Progenitor cell of endocrine pancreas (in vitro differentiated cells): Measurements from ENCODE around the gene TIAM2. TPM values are rescaled to one million over a fixed set of nuclear protein-coding genes. Genes with fewer than 3 reads are reported as not detected.

Source experiments
- DNase-seq: peaks from one replicate; pipeline ENCODE4 v3.0.0; 2021; ENCODE audit warnings: low spot score; ENCODE audit not compliant: unreplicated experiment
- H3K27ac Mint-ChIP-seq: 2 replicates; pipeline ENCODE4 v1.8.0; 2021; ENCODE audit warnings: mild to moderate bottlenecking, moderate library complexity, mixed read lengths
- H3K27me3 Mint-ChIP-seq: 2 replicates; pipeline ENCODE4 v1.8.0; 2021; ENCODE audit warnings: mixed read lengths
- H3K36me3 Mint-ChIP-seq: 2 replicates; pipeline ENCODE4 v1.8.0; 2022; ENCODE audit warnings: mixed read lengths; ENCODE audit not compliant: insufficient read depth
- H3K4me1 Mint-ChIP-seq: 2 replicates; pipeline ENCODE4 v1.8.0; 2021; ENCODE audit warnings: low read depth, mixed read lengths
- H3K4me3 Mint-ChIP-seq: 2 replicates; pipeline ENCODE4 v1.8.0; 2021; ENCODE audit warnings: low read depth, mild to moderate bottlenecking, moderate library complexity, mixed read lengths
- H3K9me3 Mint-ChIP-seq: 2 replicates; pipeline ENCODE4 v1.8.0; 2021; ENCODE audit warnings: low read depth, mixed read lengths
- CTCF ChIP-seq: fragments of 200-600 bp; sonication (generic); IDR thresholded peaks from one replicate; pipeline ENCODE4 v1.5.0; 2021; ENCODE audit warnings: antibody characterized with exemption, mild to moderate bottlenecking; ENCODE audit not compliant: unreplicated experiment
- total RNA-seq: library from RNA; stranded (reverse); gene quantifications from 2 replicates; pipeline ENCODE4 v1.2.1, GENCODE V29; 2021

The TIAM2 gene
- total RNA-seq, 1 donor from 2014 or later: 14.3 TPM

- H3K4me1 Mint-ChIP-seq: no peaks in the 10 kb centered on the region
Observed at GRCh38 chr6:155234687-155235086, 239.6 kb downstream of the TIAM2 start.

GRCh38 chr6:155235087-155235486 lies 240.0 kb downstream of the TIAM2 start:
- Mint-ChIP-seq H3K27ac (no peak overlapping the region), H3K9me3 (peaks cover 15% of the 10 kb centered on the region), H3K27me3 (no peaks in the 10 kb centered on the region), H3K36me3 (peaks cover 3% of the 10 kb centered on the region), H3K4me1 (no peaks in the 10 kb centered on the region), H3K4me3 (no peak overlapping the region)
- no peak for TF ChIP-seq CTCF
- no peak for DNase-seq

More at GRCh38 chr6:155234687-155235086, 239.6 kb downstream of the TIAM2 start:
- no peak overlapping the region for H3K4me3 Mint-ChIP-seq
- DNase-seq: no peak
- H3K27me3 Mint-ChIP-seq: no peaks in the 10 kb centered on the region
- H3K9me3 Mint-ChIP-seq: peaks cover 17% of the 10 kb centered on the region
- H3K27ac Mint-ChIP-seq: no peak overlapping the region
- H3K36me3 Mint-ChIP-seq: peaks cover 3% of the 10 kb centered on the region
- no peak for TF ChIP-seq CTCF

- no peak for TF ChIP-seq CTCF
- DNase-seq: no peak
- no peaks in the 10 kb centered on the region for H3K4me1 Mint-ChIP-seq
- H3K36me3 Mint-ChIP-seq: peaks cover 7% of the 10 kb centered on the region
- no peak overlapping the region for H3K4me3 Mint-ChIP-seq
- peaks cover 14% of the 10 kb centered on the region for H3K9me3 Mint-ChIP-seq
- no peaks in the 10 kb centered on the region for H3K27me3 Mint-ChIP-seq
- H3K27ac Mint-ChIP-seq: no peak overlapping the region
Observed at GRCh38 chr6:155237613-155238012, 242.5 kb downstream of the TIAM2 start.

- Mint-ChIP-seq H3K9me3 (peaks cover 14% of the 10 kb centered on the region), H3K4me3 (no peak overlapping the region), H3K4me1 (no peaks in the 10 kb centered on the region), H3K36me3 (peaks cover 7% of the 10 kb centered on the region), H3K27ac (no peak overlapping the region), H3K27me3 (no peaks in the 10 kb centered on the region)
- TF ChIP-seq CTCF: no peak
- DNase-seq: no peak
Observed at GRCh38 chr6:155240905-155241600, 245.9 kb downstream of the TIAM2 start.

GRCh38 chr6:155241966-155242365 lies 246.9 kb downstream of the TIAM2 start:
- no peak for TF ChIP-seq CTCF
- Mint-ChIP-seq H3K9me3 (peaks cover 14% of the 10 kb centered on the region), H3K27me3 (no peaks in the 10 kb centered on the region), H3K4me3 (no peak overlapping the region), H3K4me1 (no peaks in the 10 kb centered on the region), H3K27ac (peak overlapping the region; percentile 5), H3K36me3 (peaks cover 7% of the 10 kb centered on the region)
- no peak for DNase-seq
